Gastroesophageal sphincter (tissue), 3 donors: Measurements from ENCODE around the gene ARHGEF3.

ENCODE experiments used
- POLR2A ChIP-seq, 2 donors: fragments of 450-650 bp; IDR thresholded peaks; one replicate each; pipeline ENCODE4 v1.6.1; 2017; ENCODE audit warnings: antibody characterized with exemption in 2 of 2, mild to moderate bottlenecking in 2 of 2, moderate library complexity in 1 of 2
- POLR2AphosphoS5 ChIP-seq: sonication (generic); formaldehyde crosslinking; IDR thresholded peaks from one replicate; pipeline ENCODE4 v1.6.1; 2017; ENCODE audit warnings: antibody characterized with exemption
- TF ChIP-seq, protein P1 (sequence below), 4 experiments: fragments of 200-600 bp in 2 of 4; fragments of 450-650 bp in 2 of 4; sonication (generic) in 1 of 4; IDR thresholded peaks; one replicate each; pipeline ENCODE4 v1.5.1; 2017 to 2019; ENCODE audit warnings: antibody characterized with exemption in 4 of 4, mild to moderate bottlenecking in 2 of 4, moderate library complexity in 2 of 4

DNA sequence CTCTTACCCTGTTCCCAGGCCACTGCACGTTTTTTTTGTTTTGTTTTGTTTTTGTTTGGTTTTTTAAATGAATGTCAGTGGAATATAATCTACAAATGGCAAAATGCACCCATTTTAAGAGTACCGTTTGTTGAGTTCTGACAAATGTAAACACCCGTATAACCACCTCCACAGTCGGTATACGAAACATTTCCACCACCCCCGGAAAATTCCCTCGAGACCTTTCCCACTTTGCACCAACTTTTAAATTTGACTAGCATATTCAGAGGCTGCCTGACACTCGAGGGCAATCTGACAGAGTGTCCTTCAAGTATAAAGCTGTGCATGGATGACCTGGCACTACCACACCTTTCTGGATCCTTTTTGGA lies 613 bp upstream of the ARHGEF3 start:
- no peak for TF ChIP-seq POLR2A (IDR thresholded peaks at IDR 0.05)
- TF ChIP-seq, protein P1, sequence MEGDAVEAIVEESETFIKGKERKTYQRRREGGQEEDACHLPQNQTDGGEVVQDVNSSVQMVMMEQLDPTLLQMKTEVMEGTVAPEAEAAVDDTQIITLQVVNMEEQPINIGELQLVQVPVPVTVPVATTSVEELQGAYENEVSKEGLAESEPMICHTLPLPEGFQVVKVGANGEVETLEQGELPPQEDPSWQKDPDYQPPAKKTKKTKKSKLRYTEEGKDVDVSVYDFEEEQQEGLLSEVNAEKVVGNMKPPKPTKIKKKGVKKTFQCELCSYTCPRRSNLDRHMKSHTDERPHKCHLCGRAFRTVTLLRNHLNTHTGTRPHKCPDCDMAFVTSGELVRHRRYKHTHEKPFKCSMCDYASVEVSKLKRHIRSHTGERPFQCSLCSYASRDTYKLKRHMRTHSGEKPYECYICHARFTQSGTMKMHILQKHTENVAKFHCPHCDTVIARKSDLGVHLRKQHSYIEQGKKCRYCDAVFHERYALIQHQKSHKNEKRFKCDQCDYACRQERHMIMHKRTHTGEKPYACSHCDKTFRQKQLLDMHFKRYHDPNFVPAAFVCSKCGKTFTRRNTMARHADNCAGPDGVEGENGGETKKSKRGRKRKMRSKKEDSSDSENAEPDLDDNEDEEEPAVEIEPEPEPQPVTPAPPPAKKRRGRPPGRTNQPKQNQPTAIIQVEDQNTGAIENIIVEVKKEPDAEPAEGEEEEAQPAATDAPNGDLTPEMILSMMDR (IDR thresholded peaks at IDR 0.05): no peak
- no peak for TF ChIP-seq POLR2AphosphoS5
